ENCODE data around the gene ZFYVE27.

GRCh38 chr10:97736902-97737769 is at the start of gene ZFYVE27:
- TF ChIP-seq POLR2A (IDR thresholded peaks at IDR 0.05; ENCODE audit: low read length) (peak; percentile 97), GATA1 (IDR thresholded peaks at IDR 0.05; ENCODE audit: low read depth, low read length) (no peak)
